Hematopoietic multipotent progenitor cell treated with erythropoietin and hydrocortisone succinate and interleukin-3 and kit ligand, for 15 days (in vitro differentiated cells): ENCODE results near the gene EXOG.
A peak's percentile ranks its signal among the peaks of the same experiment; 100 is the strongest.

Experiments used
- DNase-seq: peaks from one replicate; pipeline ENCODE4 v3.0.0-alpha.2; 2015; ENCODE audit warnings: low spot score

Gene EXOG

DNA sequence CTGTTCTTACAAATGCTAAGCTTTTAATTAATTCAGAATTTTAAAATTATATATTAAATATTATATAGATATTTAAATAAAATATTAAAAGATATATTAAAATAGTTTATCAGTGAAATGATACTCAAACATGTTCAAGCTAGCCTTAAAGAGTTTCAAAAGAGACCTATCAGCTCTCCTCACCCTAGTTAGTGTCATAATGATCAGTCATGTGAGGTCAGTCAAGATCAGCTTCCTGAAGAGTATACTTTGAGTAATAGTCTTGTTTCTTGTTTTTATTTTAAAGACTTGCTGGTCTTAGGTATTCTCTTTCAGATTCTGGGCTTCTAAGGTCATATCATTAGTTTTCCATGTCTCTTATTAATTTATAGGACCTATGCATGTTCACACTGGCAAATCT lies 14.5 kb downstream of the EXOG start:
- DNase-seq = no peak

DNA sequence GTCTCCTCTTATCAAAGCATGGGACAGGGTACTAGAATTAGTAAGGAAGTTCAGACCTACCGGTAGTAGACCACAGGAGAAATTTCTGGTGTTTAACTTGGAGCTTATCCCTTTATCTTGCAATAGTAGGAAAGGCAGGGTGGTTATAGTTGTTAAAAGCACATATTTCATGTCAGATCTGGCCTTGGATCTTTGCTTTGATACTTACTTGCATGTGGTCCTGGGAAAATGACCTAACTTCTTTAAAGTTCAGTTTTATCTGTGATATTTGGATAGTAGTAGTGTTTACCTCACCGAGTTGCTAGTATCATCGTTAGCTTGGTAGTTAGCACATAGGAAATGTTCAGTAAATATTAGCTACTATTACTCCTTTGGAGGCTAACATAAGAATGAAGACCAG lies 15.4 kb downstream of the EXOG start:
- no peak for DNase-seq

DNA sequence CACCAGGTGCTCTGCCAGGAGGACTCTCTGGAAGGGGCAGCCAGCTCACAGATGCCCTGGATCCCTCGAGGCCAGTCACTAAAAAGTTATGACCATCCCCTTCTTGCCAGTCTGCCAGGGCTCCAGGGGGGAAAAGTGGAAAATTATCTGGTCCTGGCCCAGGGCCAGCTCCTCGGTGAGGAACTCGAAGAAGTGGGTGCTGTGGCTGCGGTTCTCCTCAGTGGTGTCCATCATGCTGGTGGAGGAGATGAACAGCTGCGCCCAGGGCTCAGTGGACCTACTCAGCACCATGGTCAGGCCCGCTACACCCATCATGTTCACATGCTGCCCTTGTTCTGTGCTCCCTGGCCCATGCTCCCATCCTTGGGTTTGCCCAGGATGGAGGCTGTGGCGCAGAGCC lies 19.2 kb downstream of the EXOG start:
- no peak for DNase-seq

DNA sequence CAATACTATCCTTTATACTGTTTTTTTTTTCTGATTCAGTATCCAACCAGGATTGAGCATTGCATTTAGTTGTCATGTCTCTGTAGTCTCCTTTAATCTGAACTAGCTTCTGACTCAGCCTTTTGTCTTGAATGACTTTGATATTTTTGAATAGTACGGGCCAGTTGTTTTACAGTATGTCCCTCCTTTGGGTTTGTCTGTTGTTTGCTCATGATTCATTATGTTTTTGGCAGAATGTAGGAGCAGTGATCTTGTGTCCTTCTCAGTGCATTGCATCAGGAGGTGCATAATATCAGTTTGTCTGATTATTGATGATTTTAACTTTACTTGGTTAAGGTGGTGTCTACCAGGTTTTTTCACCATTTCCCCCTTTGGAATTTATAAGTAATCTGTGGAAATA lies 20.5 kb downstream of the EXOG start:
- no peak for DNase-seq

DNA sequence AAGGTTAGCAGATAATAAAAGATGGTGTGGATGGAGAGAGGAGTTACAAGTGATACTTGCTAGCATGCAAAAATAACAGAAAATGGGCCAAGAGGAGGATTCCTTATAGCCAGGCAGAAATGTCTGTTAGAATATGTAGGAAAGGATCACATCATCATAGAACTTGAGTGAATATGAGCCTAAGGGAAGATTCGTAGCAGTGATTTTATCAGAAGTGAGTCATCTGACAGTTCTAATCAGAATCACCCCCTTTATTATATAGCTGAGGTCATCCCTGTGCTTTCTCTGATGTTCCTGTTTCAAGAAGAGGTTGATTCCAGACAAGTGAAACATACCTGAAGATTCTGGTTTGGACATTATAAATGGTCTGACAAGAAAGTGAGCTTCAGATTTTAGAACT lies 22.9 kb downstream of the EXOG start:
- DNase-seq = no peak

DNA sequence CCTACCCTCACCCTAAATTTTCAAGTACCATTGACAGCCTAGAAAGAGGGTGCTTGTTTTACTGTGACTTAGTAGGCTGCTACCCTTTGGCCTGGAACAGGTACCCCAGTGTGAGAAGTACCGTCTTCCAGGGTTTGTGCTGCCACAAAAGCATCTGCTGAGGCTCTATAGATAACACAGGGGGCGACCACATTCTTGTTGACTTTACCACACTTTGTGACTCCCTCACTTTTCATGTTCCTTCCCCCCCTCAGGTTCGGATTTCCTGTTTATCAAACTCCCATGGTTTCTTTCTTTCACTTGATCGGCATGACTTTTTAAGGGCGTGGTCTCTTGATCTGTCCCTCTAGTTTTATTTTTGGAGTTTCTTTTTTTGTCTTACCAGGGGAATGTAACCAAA lies 23.5 kb downstream of the EXOG start:
- no peak for DNase-seq

DNA sequence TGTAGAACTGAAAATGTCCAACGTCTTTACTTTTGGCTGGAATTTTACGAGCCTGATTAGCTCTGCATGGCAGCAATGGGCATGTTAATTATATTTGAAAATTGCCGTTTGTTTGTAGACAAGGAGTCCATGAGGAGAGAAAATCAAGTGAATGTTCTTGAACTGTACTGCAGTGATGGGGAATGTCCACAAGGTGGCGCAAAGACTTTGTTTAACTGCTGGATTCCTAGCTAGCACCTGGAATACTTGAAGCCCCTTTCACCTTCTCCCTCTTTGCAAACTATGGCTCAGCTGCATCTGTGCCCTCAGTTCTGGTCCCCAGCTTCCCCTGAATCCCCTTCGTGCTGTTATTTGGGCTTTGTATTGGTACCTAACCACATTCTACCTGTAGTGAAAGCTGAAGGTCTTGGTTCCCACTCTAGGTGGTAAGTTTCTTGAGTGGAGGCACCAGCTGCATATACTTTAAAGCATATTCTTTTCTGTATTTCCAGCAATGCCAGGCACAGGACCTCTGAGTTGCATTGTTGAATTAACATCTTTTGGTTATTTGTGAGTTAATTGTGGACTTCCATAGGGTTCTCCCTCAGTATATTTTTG lies 25.3 kb downstream of the EXOG start:
- peak; percentile 67 for DNase-seq

DNA sequence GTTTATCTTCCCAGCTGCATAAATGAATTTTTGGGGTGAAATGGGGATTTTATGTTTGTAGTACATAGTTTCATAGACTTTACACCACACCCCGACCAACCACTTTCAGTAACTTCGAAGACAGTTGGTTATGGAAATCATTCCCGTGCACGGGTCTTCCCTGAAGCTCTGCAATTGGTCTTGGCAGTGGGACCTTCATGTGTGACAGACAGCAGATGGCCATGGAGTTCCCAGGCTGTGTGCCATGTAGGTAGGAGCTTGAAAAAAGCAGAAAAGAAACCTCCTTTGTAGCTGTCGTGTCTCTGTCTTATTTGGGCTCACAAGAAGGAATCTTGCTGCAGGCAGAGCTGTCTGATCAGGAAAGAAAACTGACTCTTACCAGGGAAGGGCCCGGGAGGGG lies 25.9 kb downstream of the EXOG start:
- DNase-seq = no peak

DNA sequence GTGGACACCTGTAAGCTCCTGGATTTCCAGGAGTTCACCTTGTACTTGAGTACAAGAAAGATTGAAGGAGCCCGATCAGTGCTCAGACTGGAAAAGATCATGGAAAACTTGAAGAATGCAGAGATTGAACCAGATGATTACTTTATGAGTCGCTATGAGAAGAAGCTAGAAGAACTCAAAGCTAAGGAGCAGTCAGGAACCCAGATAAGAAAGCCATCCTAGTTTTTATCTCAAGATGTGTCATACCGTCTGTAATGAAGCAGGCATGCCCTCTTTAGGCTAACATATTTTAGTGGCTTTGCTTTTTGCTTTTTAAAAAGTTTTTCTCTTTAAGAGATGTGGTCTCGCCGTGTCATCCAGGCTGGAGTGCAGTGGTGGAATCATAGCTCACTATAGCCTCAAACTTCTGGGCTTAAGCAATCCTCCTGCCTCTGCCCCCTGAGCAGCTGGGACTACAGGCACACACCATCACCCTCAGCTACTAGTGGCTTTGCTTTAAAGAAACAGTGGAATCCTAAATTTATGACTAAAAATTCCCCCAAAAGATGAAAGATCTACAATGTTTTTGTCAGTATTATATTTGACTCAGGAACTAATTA lies 28.1 kb downstream of the EXOG start:
- DNase-seq = no peak

DNA sequence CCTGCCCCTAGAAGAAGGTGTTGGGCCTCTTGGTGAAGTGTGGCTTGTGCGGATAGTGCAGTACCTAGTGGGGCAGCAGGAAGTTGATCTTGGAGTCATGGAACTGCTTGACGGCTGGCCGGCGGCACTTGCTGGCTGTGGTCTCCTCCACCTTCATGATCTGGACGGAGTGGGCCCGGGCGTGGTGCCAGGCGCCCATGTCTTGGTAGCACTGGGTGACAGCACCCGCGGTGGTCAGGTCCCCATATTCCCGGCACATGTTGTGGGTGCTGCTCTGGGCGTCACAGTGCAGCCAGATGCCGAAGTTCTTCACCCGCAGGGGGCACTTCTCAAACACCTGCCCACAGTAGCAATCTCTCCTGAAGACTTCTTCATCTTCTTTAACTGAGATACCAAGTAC lies 30.7 kb downstream of the EXOG start:
- DNase-seq = no peak

DNA sequence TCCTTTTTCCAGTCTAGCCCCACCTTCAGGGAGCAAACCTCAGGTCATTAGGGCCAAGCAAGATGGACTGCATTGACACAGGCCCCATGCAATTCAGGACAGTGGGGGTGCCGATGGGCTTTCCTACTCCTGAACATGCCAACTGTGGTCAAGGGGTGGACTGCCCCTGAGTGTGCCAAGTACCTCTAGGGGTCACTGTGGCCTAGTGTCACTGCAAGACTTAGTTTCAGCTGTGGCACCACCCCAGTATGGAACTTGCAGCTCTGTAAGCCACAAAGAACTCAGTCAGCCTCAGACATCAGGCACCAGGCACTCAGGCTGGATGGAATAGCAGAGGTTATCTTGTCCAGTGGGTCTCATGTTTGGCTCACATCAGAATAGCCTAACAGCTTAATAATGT lies 32.3 kb downstream of the EXOG start:
- DNase-seq = no peak

DNA sequence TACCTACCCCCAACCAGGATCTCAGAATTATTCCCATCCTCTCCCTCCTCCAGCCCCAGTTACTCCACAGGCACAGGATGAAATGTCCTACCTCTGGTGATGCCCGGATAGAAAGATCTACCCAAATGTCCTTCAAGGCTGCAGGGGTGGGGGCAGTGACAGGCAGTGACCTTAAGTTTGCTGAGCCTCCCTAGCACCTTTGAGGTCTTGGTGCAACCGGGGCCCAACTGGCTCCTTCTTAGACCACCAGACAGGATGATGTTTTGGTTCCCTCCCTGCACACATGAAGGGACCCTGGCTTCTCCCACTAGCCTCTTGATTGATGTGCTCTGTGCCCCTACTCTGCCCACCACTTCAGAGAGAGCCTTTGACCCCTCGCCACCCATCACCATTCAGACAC lies 36.4 kb downstream of the EXOG start:
- no peak for DNase-seq

DNA sequence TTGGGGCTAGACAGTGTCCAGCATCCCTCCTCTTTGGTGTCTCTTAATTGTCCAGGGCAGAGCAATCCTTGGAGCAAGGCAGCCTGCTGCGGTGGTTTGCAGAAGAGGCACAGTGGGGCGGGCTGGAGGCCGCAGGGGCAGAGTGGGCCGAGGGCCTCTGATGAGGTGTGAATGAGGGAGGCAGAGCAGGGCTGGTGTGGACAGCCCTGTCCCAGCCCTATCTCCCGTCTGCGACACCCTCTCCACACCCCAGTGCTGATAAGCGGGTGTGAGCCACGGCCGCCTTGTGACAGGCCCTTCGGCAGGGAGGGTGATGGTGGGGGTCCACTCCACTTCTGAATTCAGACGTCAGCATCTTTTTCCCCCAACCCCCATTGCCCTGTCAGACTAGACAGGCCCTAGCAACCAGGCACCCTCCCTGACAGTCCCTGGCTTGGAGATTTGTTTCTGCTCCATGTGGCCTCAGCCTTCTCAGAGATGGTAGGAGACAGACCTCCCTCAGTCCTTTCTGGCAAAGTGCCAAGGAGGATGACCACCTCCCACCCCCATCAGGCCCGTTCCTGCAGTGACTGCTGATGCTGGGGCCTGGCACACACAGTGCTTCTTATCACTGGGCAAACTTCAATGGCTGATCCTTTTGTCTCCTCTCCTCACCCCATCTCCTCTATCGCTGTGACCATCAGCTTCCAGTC lies 37.3 kb downstream of the EXOG start:
- no peak for DNase-seq

DNA sequence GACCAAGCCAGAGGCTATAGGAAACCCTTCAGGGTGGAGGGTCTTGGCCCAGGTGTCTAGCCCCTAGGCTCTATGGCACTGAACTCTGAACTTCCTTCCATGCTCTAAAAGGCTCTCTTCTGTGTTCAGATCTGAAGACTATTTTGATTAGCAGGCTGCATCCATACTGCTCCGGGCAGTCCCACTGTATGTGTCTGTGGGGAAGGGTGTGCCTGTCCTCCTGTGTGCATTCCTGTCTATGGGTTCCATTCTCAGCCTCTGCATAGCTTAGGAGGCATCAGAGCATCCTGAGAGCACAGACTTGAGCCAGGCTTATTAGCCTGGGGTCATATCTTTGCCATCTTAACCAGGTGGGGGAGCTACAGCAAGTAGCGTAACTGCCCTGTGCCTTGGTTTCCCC lies 38.0 kb downstream of the EXOG start:
- no peak for DNase-seq

DNA sequence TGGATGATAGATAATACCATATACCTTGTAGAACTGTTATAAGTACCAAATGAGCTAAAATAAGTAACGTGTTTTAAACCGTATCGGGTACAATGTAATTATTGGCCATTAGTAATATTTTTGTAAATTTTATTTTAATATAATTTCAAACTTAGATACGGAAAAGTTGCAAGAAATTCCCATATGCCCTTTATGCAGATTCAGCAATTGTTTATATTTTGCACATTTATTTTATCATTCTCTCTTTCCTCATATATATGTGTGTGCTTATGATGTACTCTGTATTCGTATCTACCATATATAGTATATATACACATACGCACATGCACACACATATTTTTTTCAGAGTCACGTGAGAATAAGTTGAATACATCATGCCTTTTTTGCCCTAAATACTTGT lies 38.5 kb downstream of the EXOG start:
- DNase-seq = no peak

DNA sequence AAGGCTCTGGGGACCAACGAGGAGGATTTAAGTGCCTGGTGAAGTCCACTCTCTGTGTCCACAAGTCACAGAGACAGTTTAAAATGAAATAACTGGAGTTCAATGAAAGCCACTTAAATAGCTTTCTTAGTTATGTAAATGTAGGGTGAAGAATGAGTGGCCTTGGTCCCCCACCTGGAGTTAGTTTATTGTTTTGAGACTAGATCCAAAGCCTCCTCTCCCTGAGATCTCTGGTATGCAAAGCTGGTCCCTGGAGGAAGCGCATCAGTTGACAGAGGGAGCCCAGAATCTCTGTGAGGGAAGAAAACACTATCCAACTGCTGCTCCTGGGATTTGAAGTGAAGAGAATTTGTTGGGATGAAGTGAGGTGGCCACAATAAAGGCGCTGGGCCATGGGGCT lies 40.5 kb downstream of the EXOG start:
- no peak for DNase-seq

DNA sequence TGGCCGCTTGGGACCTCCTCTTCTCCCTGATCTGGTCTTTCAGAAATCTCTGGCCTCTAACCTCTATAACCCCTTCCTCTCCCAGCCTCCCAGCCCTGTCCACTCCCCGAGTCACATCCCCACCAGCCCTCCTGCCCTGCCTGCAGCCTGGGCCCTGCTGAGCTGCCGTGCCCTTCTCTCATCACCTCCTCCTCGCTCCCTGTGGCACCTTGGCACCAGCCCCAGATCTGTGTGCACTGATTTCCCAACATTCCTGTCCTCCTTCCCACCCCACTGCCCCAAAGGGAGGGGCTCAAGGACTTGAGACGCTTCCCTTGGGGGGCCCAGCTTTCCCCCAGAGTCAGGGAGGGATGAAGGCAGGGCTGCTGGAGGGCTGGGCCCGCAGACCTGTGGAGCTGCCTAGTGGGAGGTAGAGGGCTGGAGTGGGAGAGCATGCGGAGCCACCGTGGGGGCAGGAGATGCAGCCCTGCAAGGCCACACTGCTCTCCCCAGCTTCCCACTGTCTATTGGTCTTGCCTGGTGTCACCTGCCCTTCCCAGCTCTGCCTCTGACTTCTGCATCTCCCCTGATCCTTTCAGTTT lies 42.7 kb downstream of the EXOG start:
- no peak for DNase-seq

DNA sequence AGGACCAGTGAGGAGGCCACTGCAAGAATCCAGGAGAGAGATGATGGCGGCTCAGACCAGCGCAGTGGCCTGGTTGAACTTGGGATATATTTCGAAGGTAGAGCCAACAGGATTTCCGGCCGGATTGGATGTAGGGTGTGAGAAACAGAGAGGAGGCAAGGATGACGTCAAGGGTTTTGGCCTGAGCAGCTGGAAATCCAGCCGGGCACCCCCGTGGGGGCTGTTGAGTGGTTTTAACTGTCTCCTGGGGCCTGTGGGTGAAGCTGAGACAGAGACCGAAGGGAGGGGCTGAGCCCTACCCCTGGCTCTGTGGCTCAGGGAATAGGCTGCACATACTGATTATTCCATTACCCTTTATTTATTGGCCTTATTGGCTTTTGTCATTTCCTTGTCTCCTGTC lies 45.7 kb downstream of the EXOG start:
- DNase-seq = no peak

DNA sequence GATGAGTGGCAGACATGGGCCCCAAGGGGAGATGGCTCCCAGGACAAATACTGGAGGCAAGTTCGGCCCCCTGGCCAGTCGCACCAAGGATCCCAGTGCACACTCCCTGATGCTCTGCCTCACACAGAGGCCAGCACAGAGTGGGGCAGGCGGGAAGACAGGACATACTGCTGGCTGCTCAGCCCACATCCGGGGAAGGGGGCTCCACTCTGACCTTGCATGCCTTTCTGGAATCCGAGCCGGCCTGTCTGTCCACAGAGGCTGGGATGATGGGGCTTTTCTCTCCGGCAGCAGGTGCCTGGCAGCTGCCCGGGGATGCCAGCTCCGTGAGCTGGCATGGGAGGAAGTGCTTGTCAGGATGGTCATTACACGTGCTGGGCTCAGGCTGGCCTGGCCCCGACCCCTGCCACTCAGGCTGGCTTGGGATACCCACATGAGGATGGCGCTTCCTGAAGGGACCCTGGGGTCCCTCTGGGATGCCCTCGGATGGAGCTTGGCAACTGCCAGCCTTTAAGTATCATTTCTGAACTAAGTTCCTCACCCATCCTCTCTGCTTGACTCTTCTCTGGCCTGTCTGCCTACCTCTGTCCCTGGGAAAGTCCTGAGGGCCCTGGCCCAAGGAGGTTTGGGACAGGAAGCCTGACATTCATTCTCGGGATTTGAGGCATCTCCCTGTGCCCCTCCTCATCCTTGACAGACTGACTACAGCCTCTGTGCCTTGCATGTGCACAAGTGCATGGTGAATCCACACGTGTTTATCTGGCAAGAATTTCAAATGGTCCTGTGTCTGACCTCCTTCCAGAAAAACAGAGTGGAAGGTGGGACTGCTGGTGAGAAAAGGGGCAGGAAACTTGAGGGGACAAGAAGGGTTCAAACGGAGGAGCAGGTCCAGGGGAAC lies 46.5 kb downstream of the EXOG start:
- no peak for DNase-seq

DNA sequence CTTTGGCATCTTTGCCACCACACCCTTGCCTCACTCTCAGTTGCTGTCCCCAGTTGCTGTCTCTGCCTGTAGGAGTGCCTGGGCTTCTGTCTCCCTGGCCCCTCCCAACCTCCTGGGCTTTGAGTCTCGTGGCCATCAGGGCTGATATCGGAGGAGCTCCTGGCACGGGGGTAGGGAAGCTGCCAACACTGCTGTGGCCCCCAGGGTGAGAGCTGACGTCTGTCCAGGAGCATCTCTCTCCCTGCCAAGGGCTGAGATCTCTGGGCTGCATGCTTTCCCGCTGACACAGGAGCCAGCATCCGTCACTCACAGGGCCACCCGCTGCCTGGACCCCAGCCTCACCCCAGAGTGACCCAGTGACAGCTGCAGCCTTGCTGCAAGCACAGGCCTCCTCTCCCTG lies 47.4 kb downstream of the EXOG start:
- DNase-seq = no peak

DNA sequence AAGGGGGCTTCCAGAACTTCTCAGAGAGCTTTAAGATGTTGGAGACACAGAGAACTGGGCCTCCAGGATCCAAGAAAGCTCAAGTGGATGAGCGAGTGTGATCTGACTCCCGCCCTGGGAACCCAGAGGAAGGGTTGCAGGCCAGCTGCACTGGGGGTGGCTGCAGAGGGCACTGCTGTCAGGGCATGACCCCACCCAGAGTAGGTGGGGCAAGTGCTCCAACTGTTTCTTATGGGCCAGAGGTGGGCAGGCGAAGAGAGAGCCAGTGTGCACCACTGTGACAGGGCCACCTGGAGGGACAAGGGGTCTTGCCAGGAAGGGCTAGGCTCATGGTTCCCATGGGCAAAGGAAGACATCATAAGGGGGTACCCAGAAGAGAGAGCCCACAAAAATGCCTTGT lies 48.8 kb downstream of the EXOG start:
- no peak for DNase-seq

DNA sequence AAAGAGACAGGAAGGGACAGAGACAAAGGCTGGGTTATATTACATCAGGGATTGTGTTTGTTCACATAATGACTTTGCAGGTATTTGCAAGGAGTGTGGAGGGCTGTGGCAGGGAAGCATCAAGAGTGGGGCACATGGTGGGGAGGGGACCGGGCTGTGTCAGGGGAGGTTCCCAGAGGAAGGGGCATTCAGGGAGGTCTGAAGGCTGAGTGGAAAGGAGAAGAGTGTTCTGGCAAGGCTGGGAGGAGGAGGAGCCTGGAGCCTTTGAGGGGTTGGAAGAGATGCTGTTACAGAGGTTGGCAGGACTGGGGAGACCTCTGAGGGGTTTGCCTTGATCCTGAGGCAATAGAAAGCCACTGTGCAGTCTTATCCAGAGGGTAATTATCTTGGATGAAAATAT lies 49.4 kb downstream of the EXOG start:
- DNase-seq = no peak

DNA sequence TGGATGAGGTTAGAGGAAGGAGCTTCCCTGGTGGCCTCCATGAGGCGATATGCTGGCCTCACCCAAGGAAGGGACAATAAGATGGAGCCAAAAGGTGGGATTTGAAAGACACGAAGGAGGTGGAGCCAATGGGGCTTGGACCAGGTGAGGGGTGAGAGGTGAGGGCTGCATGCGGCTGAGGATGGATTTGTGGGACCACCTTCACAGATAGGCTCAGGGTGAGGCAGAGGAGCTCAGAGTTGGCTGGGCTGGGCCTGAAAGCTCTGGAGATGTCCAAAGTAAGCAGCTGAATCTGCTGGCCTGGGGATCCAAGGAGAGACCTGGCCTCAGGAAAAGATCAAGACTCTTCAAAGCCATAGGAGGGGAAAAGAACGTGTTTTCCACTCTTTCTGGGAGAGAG lies 49.8 kb downstream of the EXOG start:
- no peak for DNase-seq
